ENCODE measurements around the gene LYPLAL1. TPM values are rescaled to one million over a fixed set of nuclear protein-coding genes. Genes with fewer than 3 reads are reported as not detected.

The LYPLAL1 gene
- total RNA-seq, 4 donors from 2014 or later = 12.2 to 18.9 (median 16.7) TPM

GRCh38 chr1:219235903-219236481, 62.3 kb downstream of the LYPLAL1 start:
- 81 to 100% methylated on average over 2 of the region's 2 CpGs for WGBS, 2 donors (ENCODE audit: low coverage in 1 of 2)
- Histone ChIP-seq H3K27ac (no peak overlapping the region), H3K36me3 (no peaks in the 10 kb centered on the region), H3K4me1 (no peaks in the 10 kb centered on the region), H3K4me3 (no peak overlapping the region), H3K9me3 (no peaks in the 10 kb centered on the region), H3K27me3 (no peaks in the 10 kb centered on the region)
- DNase-seq = no peak
- TF ChIP-seq CTCF (IDR thresholded peaks at IDR 0.05) (no peak), POLR2AphosphoS5 (IDR thresholded peaks at IDR 0.05) (no peak), POLR2A (IDR thresholded peaks at IDR 0.05) (no peak), EP300 (IDR thresholded peaks at IDR 0.05; ENCODE audit: low read depth) (no peak)
- intact Hi-C loops (cut with DNase I; ENCODE audit: low total_unique reads) (no loop called here), in situ Hi-C loops (cut with MboI; ENCODE audit: low pct_ligation_motif_present in 1 of 4, low pct_unique_long_range_greater_than_20kb in 1 of 4, low sequenced_read_pairs in 3 of 4) (no loop called here)

GRCh38 chr1:219236933-219237610, 63.4 kb downstream of the LYPLAL1 start:
- no peaks in the 10 kb centered on the region for H3K27me3 ChIP-seq
- in situ Hi-C loops (cut with MboI; ENCODE audit: low pct_ligation_motif_present in 1 of 4, low pct_unique_long_range_greater_than_20kb in 1 of 4, low sequenced_read_pairs in 3 of 4) (no loop called here), intact Hi-C loops (cut with DNase I; ENCODE audit: low total_unique reads) (no loop called here)
- no peaks in the 10 kb centered on the region for H3K36me3 ChIP-seq
- H3K9me3 ChIP-seq = no peaks in the 10 kb centered on the region
- no peak overlapping the region for H3K4me3 ChIP-seq
- 69 to 75% methylated on average over 5 of the region's 5 CpGs for WGBS, 2 donors (ENCODE audit: low coverage in 1 of 2)
- TF ChIP-seq POLR2AphosphoS5 (IDR thresholded peaks at IDR 0.05) (no peak), CTCF (IDR thresholded peaks at IDR 0.05) (no peak), EP300 (IDR thresholded peaks at IDR 0.05; ENCODE audit: low read depth) (no peak), POLR2A (IDR thresholded peaks at IDR 0.05) (no peak)
- no peaks in the 10 kb centered on the region for H3K4me1 ChIP-seq
- no peak for DNase-seq
- no peak overlapping the region for H3K27ac ChIP-seq

- DNase-seq = no peak
- no peak overlapping the region for H3K27ac ChIP-seq
- H3K27me3 ChIP-seq = no peaks in the 10 kb centered on the region
- H3K9me3 ChIP-seq = no peaks in the 10 kb centered on the region
- 93 to 94% methylated on average over 2 of the region's 2 CpGs for WGBS, 2 donors (ENCODE audit: low coverage in 1 of 2)
- TF ChIP-seq EP300 (IDR thresholded peaks at IDR 0.05; ENCODE audit: low read depth) (no peak), POLR2AphosphoS5 (IDR thresholded peaks at IDR 0.05) (no peak), POLR2A (IDR thresholded peaks at IDR 0.05) (no peak), CTCF (IDR thresholded peaks at IDR 0.05) (no peak)
- in situ Hi-C loops (cut with MboI; ENCODE audit: low pct_ligation_motif_present in 1 of 4, low pct_unique_long_range_greater_than_20kb in 1 of 4, low sequenced_read_pairs in 3 of 4) (no loop called here), intact Hi-C loops (cut with DNase I; ENCODE audit: low total_unique reads) (no loop called here)
- no peaks in the 10 kb centered on the region for H3K36me3 ChIP-seq
- H3K4me1 ChIP-seq = no peaks in the 10 kb centered on the region
- no peak overlapping the region for H3K4me3 ChIP-seq
These were observed 65.8 kb downstream of the LYPLAL1 start for GRCh38 chr1:219239518-219239917.

GRCh38 chr1:219244864-219245263, 71.2 kb downstream of the LYPLAL1 start:
- no peak for DNase-seq
- no peaks in the 10 kb centered on the region for H3K4me1 ChIP-seq
- H3K27me3 ChIP-seq = no peaks in the 10 kb centered on the region
- intact Hi-C loops (cut with DNase I; ENCODE audit: low total_unique reads) = no loop called here
- no peak overlapping the region for H3K27ac ChIP-seq
- TF ChIP-seq POLR2A (IDR thresholded peaks at IDR 0.05) = no peak
- TF ChIP-seq CTCF (IDR thresholded peaks at IDR 0.05) = no peak
- TF ChIP-seq EP300 (IDR thresholded peaks at IDR 0.05; ENCODE audit: low read depth) = no peak
- no peak for TF ChIP-seq POLR2AphosphoS5 (IDR thresholded peaks at IDR 0.05)
- no peak overlapping the region for H3K4me3 ChIP-seq
- H3K9me3 ChIP-seq = no peaks in the 10 kb centered on the region
- in situ Hi-C loops (cut with MboI; ENCODE audit: low pct_ligation_motif_present in 1 of 4, low pct_unique_long_range_greater_than_20kb in 1 of 4, low sequenced_read_pairs in 3 of 4) = no loop called here
- no peaks in the 10 kb centered on the region for H3K36me3 ChIP-seq
